ENCODE data around the gene JAZF1.

DNA sequence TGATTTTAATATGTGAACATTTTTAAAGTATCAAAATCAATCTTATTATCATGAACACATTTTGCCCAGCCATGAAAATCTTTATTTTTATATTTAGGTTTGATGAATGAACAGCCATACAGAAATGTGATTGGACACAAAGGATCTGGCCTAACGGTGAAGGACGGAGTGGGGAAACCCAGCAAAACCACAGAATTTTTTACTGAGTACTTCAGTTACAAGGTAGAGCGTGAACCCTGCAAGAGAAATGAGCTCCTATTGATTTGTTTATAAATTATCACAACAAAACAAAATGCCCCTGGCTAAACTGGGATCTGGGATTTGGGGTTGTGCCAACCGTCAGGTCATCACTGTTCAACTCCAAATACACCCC, 118.8 kb downstream of the JAZF1 start:
- no peak for TF ChIP-seq EZH2phosphoT487 (IDR thresholded peaks at IDR 0.05; ENCODE audit: borderline replicate concordance)
- TF ChIP-seq EZH2 (IDR thresholded peaks at IDR 0.05): no peak
- TF ChIP-seq RAD21 (IDR thresholded peaks at IDR 0.05; ENCODE audit: low read depth): no peak
- no peak for TF ChIP-seq TCF7L2 (IDR thresholded peaks at IDR 0.05; ENCODE audit: borderline replicate concordance, extremely low read depth, insufficient read depth, insufficient read length)
- no peak for TF ChIP-seq EGR1 (IDR thresholded peaks at IDR 0.05; ENCODE audit: low read depth)
